Measurements from ENCODE around the gene THNSL1.

Gene THNSL1

DNA sequence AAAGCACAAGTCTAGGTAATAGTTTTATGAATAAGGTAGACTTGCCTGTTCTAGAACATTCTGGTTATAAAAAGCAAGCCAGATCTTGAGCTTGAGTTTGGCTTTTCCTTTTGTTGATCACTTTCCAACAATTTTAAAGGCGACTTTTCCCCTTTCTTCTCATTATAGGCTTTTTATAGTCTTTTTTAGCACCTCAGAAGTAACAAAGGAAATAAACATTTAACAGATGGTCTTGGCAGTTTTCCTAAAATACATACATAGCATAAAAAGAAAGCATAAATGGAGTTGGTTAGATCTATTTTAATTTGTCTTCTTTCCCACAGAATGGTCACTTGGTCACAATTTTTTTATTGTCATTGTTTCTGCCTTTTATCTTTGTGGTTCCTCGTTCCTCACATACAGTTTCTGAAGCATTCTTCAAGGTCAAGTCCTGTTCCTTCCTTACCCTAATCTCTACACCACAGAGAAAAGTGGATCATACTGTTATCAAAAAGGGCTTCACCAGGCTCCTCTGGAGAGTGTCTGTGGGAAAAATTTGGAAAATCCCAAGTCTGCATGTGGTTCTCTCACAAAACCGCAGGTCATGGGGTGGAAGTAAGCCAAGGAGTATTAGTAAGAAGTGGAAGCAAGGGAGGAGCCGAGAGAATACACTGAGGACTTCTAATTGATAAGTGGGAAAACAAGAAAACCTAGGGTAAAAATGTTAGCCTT is 31.3 kb downstream of the THNSL1 start:
- no peak overlapping the region for H3K27ac ChIP-seq
- TF ChIP-seq, protein P1, sequence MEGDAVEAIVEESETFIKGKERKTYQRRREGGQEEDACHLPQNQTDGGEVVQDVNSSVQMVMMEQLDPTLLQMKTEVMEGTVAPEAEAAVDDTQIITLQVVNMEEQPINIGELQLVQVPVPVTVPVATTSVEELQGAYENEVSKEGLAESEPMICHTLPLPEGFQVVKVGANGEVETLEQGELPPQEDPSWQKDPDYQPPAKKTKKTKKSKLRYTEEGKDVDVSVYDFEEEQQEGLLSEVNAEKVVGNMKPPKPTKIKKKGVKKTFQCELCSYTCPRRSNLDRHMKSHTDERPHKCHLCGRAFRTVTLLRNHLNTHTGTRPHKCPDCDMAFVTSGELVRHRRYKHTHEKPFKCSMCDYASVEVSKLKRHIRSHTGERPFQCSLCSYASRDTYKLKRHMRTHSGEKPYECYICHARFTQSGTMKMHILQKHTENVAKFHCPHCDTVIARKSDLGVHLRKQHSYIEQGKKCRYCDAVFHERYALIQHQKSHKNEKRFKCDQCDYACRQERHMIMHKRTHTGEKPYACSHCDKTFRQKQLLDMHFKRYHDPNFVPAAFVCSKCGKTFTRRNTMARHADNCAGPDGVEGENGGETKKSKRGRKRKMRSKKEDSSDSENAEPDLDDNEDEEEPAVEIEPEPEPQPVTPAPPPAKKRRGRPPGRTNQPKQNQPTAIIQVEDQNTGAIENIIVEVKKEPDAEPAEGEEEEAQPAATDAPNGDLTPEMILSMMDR (conservative IDR thresholded peaks at IDR 0.05): no peak

DNA sequence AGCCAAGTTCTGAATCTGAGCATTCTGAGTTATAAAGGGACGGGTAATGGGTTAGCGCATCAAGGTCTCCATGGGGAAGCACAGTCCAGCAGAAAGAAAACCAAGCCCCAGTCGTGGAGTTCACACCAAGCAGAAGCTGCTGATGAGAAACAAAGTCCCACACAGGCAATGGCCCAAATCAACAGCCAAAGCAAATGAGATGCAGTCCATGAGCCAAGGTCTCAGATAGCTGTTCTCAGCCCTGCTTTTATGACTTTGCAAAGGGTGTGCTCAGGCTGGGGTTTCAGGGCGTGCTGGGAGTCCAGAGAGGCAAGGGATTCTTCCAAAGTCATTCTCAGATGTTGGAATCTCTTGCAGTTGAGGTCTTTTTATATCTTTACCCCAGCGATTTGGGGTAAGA is 32.0 kb downstream of the THNSL1 start:
- TF ChIP-seq, protein P1 (conservative IDR thresholded peaks at IDR 0.05): no peak
- no peak overlapping the region for H3K27ac ChIP-seq

DNA sequence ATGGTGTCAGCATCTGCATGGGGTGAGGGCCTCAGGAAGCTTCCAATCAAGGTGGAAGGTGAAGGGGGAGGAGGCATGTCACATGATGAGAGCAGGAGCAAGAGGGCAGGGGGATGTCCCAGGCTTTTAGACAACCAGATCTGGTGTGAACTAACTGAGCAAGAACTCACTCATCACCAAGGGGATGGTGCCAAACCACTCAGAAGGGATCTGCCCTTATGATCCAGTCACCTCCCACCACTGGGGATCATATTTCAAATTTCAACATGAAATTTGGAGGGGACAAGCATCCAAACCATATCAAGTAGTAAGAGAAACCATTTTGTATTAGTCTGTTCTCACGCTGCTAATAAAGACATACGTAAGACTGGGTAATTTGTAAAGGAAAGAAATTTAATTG is 33.6 kb downstream of the THNSL1 start:
- TF ChIP-seq, protein P1 (conservative IDR thresholded peaks at IDR 0.05): no peak

DNA sequence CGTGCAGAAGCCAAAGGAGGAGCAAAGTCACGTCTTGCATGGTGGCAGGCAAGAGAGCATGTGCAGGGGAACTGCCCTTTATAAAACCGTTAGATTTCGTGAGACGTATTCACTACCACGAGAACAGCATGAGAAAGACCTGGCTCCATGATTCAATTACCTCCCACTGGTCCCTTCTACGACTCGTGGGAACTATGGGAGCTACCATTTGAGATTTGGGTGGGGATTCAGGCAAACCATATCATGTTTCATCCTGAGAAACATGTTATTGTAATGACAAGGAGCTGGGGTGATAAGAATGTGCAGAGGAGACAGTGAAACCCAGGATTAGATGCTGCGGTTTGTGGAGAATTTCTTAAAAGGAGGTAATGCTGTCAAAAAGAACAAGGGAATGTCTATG is 34.0 kb downstream of the THNSL1 start:
- H3K27ac ChIP-seq: no peak overlapping the region
- TF ChIP-seq, protein P1 (conservative IDR thresholded peaks at IDR 0.05): no peak

More for the DNA sequence above, 33.6 kb downstream of the THNSL1 start:
- H3K27ac ChIP-seq: no peak overlapping the region

DNA sequence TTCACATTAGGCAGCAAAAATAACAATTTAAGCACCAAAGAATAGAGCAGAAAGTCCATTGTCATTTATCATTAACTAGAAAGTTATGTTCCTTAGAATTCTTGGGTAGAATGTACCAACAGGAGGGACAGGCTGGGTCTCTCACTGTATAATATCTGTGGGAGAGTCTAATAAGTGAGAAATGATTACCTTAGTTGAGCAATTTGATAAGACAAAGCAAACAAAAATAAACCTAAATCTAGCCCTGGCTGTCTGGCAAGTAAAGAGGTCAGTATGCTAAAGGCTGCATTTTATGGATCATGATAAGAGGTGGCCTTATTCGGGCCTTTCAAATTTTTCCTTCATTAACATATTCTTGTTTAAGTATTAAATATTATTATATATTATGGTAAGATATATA is 35.6 kb downstream of the THNSL1 start:
- TF ChIP-seq, protein P1 (conservative IDR thresholded peaks at IDR 0.05): no peak
- H3K27ac ChIP-seq: no peak overlapping the region

DNA sequence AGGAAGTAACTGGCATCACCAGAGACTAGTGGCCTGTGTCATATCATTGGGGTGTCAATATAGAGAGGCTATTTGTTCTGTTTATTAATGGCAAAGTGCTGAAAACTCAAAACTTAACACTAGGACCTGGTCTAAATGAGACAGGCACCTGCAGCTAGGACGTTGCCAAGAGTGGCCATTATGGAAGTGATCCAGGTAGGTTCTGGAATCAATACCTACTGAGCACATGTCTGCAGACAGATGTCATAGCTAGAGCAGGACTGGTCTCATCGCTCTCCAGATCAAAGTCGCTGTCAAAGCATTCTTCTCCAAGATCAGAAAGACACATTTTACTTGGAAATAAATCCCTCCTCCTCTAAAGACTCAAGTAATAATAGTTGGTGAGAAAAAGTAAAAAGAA is 40.3 kb downstream of the THNSL1 start:
- TF ChIP-seq, protein P1 (conservative IDR thresholded peaks at IDR 0.05): no peak
- no peak overlapping the region for H3K27ac ChIP-seq

DNA sequence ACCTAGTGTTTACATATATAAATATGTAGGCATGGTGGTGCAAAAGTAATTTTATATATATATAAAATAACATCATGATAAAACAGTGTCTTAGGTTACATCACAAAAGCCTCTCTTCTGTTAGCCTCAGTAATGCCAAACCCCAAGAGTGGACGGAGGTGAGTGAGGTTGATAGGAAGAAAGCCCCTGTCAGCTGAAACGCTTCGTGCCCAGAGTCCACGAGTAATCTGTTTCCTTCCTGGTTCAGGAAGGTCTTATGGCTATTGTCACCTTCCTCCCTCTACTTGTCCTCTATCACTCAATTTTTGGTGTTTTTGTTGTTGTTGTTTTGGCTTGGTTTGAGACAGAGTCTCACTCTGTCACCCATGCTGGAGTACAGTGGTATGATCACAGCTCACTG is 41.5 kb downstream of the THNSL1 start:
- TF ChIP-seq, protein P1 (conservative IDR thresholded peaks at IDR 0.05): no peak
- H3K27ac ChIP-seq: no peak overlapping the region
